GM12892 (cell line): ENCODE measurements around the gene TOMM5.
A peak's percentile ranks its signal among the peaks of the same experiment; 100 is the strongest.

Experiments
- DNase-seq: peaks from one replicate; pipeline ENCODE4 v3.0.0; 2011; ENCODE audit not compliant: insufficient read length
- FAIRE-seq: peaks from 2 replicates; lab custom pipeline; 2011; peaks lifted over from hg19 to GRCh38; lab: Jason Lieb, UNC
- POLR2A ChIP-seq: IDR thresholded peaks from 2 replicates; pipeline ENCODE4 v1.6.1; 2011; ENCODE audit warnings: low read depth, low read length, control low read depth
- POLR2AphosphoS5 ChIP-seq: IDR thresholded peaks from 2 replicates; pipeline ENCODE4 v1.6.1; 2011; ENCODE audit warnings: low read depth, low read length, control low read depth
- TAF1 ChIP-seq: IDR thresholded peaks from 2 replicates; pipeline ENCODE4 v1.6.1; 2011; ENCODE audit warnings: low read depth, mild to moderate bottlenecking, control low read depth, low read length, borderline replicate concordance

Gene TOMM5

DNA sequence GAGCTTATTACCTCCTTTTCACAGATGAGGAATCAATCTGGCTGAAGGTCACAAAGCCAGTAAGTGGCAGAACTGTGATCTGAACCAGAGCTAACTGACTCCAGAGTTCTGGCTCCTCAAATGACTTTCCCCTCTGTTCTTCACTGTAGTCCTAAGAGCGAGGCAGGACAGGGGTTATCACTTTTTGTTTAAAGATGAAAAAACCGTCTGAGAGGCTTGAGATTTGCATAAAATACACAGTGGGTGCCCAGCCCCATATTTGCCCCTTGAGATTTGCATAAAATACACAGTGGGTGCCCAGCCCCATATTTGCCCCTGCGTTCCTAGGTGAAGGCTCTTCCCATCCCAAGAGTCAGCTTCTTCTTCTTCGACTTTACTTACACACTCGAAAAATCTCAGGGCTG is 16.9 kb downstream of the TOMM5 start:
- no peak for TF ChIP-seq TAF1
- no peak for TF ChIP-seq POLR2AphosphoS5
- no peak for TF ChIP-seq POLR2A
- peak; percentile 5 for FAIRE-seq
- DNase-seq, result no peak

- TF ChIP-seq TAF1, result no peak
- TF ChIP-seq POLR2A, result no peak
- no peak for TF ChIP-seq POLR2AphosphoS5
- DNase-seq, result no peak
- no peak for FAIRE-seq
Measured at GRCh38 chr9:37575001-37575400, 17.4 kb downstream of the TOMM5 start.

- DNase-seq, result no peak
- no peak for FAIRE-seq
- no peak for TF ChIP-seq POLR2AphosphoS5
- no peak for TF ChIP-seq TAF1
- TF ChIP-seq POLR2A, result no peak
Measured at GRCh38 chr9:37574241-37574721, 18.1 kb downstream of the TOMM5 start.

DNA sequence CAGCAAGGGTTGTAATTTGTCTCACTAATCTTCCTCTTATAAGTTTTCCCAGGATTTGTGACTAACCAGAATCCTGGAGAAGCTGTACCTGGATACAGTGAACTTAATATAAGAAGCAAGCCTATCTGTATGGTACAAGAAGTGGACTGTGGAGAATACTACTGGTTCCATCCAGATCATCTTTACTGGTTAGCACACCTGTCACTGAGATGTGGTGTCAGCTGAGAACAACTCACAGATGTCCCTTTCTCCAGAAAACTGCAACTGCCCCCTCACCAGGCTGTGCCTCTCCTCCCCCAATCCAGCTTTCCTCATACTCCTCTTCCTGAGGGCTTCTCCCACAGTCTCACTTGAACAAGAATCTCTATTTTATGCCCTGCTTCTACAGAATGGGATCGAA is 21.1 kb downstream of the TOMM5 start:
- FAIRE-seq, result no peak

GRCh38 chr9:37566716-37567115 is 25.7 kb downstream of the TOMM5 start:
- FAIRE-seq (peak; percentile 21), DNase-seq (no peak)

More for the DNA sequence above, 21.1 kb downstream of the TOMM5 start:
- TF ChIP-seq POLR2AphosphoS5 (no peak), POLR2A (no peak), TAF1 (no peak)
- DNase-seq, result no peak

GRCh38 chr9:37565661-37566618 is 26.5 kb downstream of the TOMM5 start:
- FAIRE-seq (peak; percentile 68), DNase-seq (no peak)
- TF ChIP-seq TAF1 (0 out of 2 replicates have a peak, but pooled peaks have one; percentile 22), POLR2AphosphoS5 (no peak), POLR2A (peak; percentile 43; the same call in 1 of the 2 replicates)

More at GRCh38 chr9:37566716-37567115, 25.7 kb downstream of the TOMM5 start:
- TF ChIP-seq TAF1 (no peak), POLR2AphosphoS5 (no peak), POLR2A (no peak)

DNA sequence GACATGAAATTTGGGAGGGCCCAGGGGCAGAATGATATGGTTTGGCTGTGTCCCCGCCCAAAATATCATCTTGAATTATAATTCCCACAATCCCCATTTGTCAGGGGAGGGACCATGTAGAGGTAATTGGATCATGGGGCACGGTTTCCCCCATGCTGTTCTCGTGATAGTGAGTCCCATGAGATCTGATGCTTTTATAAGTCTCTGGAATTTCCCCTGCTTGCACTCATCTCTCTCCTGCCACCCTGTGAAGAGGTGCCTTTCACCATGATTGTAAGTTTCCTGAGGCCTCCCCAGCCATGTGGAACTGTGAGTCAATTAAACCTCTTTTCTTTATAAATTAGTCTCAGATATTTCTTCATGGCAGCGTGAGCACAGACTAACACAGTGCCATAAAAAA is 27.5 kb downstream of the TOMM5 start:
- DNase-seq (no peak), FAIRE-seq (peak; percentile 36)
- TF ChIP-seq POLR2A (no peak), POLR2AphosphoS5 (no peak), TAF1 (no peak)

DNA sequence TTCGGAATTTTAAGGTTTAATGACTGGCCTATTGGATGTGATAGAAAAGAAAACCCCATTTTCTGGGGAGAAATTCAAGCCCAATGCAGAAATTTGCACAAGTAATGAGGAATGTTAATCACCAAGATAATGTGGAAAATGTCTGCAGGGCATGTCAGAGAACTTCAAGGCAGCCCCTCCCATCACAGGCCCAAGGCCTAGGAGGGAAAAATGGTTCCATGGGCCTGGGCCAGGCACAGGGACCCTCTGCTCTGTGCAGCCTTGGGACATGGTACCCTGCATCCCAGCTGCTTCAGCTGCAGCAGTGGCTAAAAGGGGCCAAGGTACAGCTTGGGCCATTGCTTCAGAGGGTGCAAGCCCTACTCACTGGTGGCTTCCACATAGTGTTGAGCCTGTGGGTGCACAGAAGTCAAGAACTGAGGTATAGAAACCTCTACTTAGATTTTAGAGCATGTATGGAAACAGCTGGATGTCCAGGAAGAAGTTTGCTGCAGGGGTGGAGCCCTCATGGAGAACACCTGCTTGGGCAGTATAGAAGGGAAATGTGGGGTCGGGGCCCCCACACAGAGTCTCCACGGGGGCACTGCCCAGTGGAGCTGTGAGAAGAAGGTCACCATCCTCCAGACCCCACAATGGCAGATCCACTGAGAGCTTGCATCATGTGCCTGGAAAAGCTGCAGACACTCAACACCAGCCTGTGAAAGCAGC is 28.4 kb downstream of the TOMM5 start:
- DNase-seq (no peak), FAIRE-seq (no peak)
- TF ChIP-seq TAF1 (no peak), POLR2AphosphoS5 (no peak), POLR2A (no peak)

- FAIRE-seq, result no peak
- TF ChIP-seq POLR2A, result no peak
- TF ChIP-seq POLR2AphosphoS5, result no peak
- no peak for TF ChIP-seq TAF1
Measured at GRCh38 chr9:37562826-37563225, 29.6 kb downstream of the TOMM5 start.

DNA sequence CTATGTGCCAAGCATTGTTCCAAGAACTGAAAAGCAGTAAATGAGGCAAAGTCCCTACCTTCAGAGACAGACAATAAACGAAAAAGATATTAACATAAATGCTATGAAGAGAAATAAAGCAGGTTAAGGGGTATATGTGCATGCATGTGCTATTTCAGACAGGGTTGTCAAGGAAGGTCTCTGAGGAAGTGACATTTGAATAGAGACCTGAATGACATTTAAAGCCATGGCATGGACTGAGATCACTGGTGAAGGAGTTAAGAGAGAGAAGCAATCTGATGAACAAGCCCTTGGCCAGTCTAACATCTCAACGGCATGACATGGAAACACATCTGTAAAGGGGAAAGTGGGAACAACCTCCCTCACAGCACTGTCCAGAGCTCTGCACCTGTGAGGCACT is 30.7 kb downstream of the TOMM5 start:
- peak; percentile 78 for FAIRE-seq
- DNase-seq, result no peak
- TF ChIP-seq POLR2AphosphoS5 (no peak), TAF1 (no peak), POLR2A (no peak)

More at GRCh38 chr9:37562826-37563225, 29.6 kb downstream of the TOMM5 start:
- no peak for DNase-seq
